COLO668 (cell line): ENCODE results near the gene SMO.
"Not testable (repeated sequence)": the region's sequence is repeated elsewhere in the genome, so short reads cannot be mapped to it uniquely, and the experiment has no call there.

Experiments used
- DNase-seq: peaks from one replicate; lab custom pipeline; 2025; ENCODE audit not compliant: unreplicated experiment; lab: John Stamatoyannopoulos, UW

Gene SMO

GRCh38 chr7:129208667-129209066, 20.2 kb downstream of the SMO start:
- no peak for DNase-seq

- no peak for DNase-seq
These were observed 20.9 kb downstream of the SMO start for GRCh38 chr7:129209067-129209926.

GRCh38 chr7:129210256-129210988, 22.0 kb downstream of the SMO start:
- peak; percentile 54 for DNase-seq

- DNase-seq, result no peak
These were observed 22.5 kb downstream of the SMO start for GRCh38 chr7:129210989-129211312.

- DNase-seq, result no peak
These were observed 23.7 kb downstream of the SMO start for GRCh38 chr7:129212126-129212525.

GRCh38 chr7:129212596-129212995, 24.2 kb downstream of the SMO start:
- DNase-seq, result no peak

- DNase-seq, result peak; percentile 8
These were observed 25.4 kb downstream of the SMO start for GRCh38 chr7:129213828-129214227.

- DNase-seq, result not testable (repeated sequence)
These were observed 27.3 kb downstream of the SMO start for GRCh38 chr7:129215691-129216090.

- DNase-seq, result not testable (repeated sequence)
These were observed 27.8 kb downstream of the SMO start for GRCh38 chr7:129216101-129216715.

- DNase-seq, result not testable (repeated sequence)
These were observed 28.5 kb downstream of the SMO start for GRCh38 chr7:129216821-129217416.

- peak; percentile 73 for DNase-seq
These were observed 30.2 kb downstream of the SMO start for GRCh38 chr7:129218514-129219062.

- not testable (repeated sequence) for DNase-seq
These were observed 30.7 kb downstream of the SMO start for GRCh38 chr7:129219166-129219565.

GRCh38 chr7:129222064-129222463, 33.6 kb downstream of the SMO start:
- DNase-seq, result no peak

- peak; percentile 98 for DNase-seq
These were observed 36.1 kb downstream of the SMO start, which contains the start of gene AHCYL2 for GRCh38 chr7:129224251-129225205. Gene AHCYL2 (plus strand): TSS chr7:129225030.

- DNase-seq, result peak; percentile 64
These were observed 36.9 kb downstream of the SMO start for GRCh38 chr7:129225206-129225930.

GRCh38 chr7:129225931-129226572, 37.6 kb downstream of the SMO start:
- no peak for DNase-seq

- no peak for DNase-seq
These were observed 39.5 kb downstream of the SMO start for GRCh38 chr7:129227646-129228578.

- DNase-seq, result no peak
These were observed 40.2 kb downstream of the SMO start for GRCh38 chr7:129228633-129229032.
